ENCODE measurements around the gene VSNL1.

VSNL1 gene

DNA sequence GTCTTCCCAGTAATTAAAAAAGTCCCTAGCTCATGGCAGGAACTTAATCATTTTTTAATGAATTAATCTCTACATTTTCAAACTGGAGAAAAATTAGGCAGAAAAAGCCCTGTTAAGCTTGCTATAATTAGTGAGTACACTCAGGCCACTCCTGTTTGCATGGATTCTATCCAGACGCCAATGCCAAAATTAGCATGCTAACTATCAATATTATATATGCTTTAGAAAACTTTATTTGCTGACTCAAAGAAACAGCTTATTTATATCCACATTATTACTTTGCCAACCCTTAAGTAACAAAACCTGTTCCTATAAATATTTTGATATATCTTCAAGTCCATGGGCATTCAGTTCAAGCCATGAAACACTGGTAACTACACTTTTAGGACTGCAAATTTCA lies 122.2 kb downstream of the VSNL1 start:
- DNase-seq (ENCODE audit: low read depth, low spot score): no peak
- TF ChIP-seq, protein P1, sequence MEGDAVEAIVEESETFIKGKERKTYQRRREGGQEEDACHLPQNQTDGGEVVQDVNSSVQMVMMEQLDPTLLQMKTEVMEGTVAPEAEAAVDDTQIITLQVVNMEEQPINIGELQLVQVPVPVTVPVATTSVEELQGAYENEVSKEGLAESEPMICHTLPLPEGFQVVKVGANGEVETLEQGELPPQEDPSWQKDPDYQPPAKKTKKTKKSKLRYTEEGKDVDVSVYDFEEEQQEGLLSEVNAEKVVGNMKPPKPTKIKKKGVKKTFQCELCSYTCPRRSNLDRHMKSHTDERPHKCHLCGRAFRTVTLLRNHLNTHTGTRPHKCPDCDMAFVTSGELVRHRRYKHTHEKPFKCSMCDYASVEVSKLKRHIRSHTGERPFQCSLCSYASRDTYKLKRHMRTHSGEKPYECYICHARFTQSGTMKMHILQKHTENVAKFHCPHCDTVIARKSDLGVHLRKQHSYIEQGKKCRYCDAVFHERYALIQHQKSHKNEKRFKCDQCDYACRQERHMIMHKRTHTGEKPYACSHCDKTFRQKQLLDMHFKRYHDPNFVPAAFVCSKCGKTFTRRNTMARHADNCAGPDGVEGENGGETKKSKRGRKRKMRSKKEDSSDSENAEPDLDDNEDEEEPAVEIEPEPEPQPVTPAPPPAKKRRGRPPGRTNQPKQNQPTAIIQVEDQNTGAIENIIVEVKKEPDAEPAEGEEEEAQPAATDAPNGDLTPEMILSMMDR (IDR thresholded peaks at IDR 0.05; ENCODE audit: low read depth, low read length): no peak
- H3K4me3 ChIP-seq (ENCODE audit: low read depth, low read length): no peak overlapping the region
- in situ Hi-C loops (cut with HindIII; ENCODE audit: low sequenced_read_pairs): no loop called here

GRCh38 chr2:17664534-17664933 lies 124.0 kb downstream of the VSNL1 start:
- H3K4me3 ChIP-seq (ENCODE audit: low read depth, low read length): no peak overlapping the region
- in situ Hi-C loops (cut with HindIII; ENCODE audit: low sequenced_read_pairs): no loop called here
- DNase-seq (ENCODE audit: low read depth, low spot score): no peak
- TF ChIP-seq, protein P1 (IDR thresholded peaks at IDR 0.05; ENCODE audit: low read depth, low read length): no peak

DNA sequence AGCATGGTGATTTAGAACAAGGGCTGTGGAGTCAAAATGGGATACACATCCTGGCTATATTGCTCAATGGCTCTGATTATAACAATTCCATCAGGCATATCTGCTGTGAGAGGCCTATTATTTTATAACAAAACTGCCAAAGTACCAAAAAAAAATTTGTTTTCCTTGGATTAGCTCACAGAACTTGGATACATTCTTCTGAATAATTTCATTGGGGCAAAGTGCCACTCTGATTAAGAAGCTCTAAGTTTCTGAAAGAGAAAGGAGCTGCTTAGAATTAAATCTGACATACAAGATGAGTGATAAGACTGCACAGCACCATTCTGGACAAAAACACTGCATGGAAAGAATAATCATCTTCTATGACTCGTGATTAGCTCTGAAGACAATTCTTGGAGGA lies 127.4 kb downstream of the VSNL1 start:
- no peak for DNase-seq (ENCODE audit: low read depth, low spot score)
- no peak overlapping the region for H3K4me3 ChIP-seq (ENCODE audit: low read depth, low read length)
- in situ Hi-C loops (cut with HindIII; ENCODE audit: low sequenced_read_pairs): no loop called here
- TF ChIP-seq, protein P1 (IDR thresholded peaks at IDR 0.05; ENCODE audit: low read depth, low read length): no peak

DNA sequence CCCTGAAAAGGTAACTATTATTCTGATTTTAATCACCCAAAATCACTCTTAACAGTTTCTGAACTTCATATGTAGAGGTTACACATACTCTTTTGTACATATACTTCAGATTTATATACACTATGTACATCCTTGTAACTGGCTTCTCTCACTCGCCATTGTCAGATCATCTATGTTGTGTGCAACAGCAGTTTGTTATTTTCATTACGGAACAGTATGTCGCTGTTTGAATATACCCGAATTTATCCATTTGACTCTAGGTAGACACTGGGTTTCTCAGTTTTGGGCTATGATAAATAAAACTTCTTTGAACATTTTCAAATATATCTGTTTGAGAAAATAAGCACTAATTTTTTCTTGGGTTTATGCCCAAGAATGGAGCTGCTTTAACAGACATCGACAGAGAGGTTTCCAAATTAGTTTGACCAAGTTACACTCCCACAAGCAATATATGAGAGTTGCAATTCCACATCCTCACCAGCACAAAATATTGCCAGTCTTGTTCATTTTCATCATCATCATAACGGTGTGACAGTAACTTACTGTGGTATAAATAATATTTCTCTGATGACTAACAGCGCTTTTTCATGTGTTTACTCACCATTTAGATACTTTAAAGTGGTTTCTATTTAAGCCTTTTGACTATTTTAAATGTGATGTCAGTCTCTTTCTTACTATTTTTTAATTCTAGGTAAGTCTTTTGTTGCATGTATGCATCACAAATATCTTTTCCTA lies 132.3 kb downstream of the VSNL1 start:
- DNase-seq (ENCODE audit: low read depth, low spot score): peak; percentile 65
- TF ChIP-seq, protein P1 (IDR thresholded peaks at IDR 0.05; ENCODE audit: low read depth, low read length): no peak
- in situ Hi-C loops (cut with HindIII; ENCODE audit: low sequenced_read_pairs): no loop called here
- H3K4me3 ChIP-seq (ENCODE audit: low read depth, low read length): no peak overlapping the region

GRCh38 chr2:17674817-17675216 lies 134.3 kb downstream of the VSNL1 start:
- DNase-seq (ENCODE audit: low read depth, low spot score): no peak
- TF ChIP-seq, protein P1 (IDR thresholded peaks at IDR 0.05; ENCODE audit: low read depth, low read length): no peak
- in situ Hi-C loops (cut with HindIII; ENCODE audit: low sequenced_read_pairs): no loop called here
- H3K4me3 ChIP-seq (ENCODE audit: low read depth, low read length): no peak overlapping the region

- DNase-seq (ENCODE audit: low read depth, low spot score): no peak
- H3K4me3 ChIP-seq (ENCODE audit: low read depth, low read length): no peak overlapping the region
- in situ Hi-C loops (cut with HindIII; ENCODE audit: low sequenced_read_pairs): no loop called here
- TF ChIP-seq, protein P1 (IDR thresholded peaks at IDR 0.05; ENCODE audit: low read depth, low read length): no peak
Observed at GRCh38 chr2:17680119-17680518, 139.6 kb downstream of the VSNL1 start.
